ENCODE measurements around the gene MGARP. TPM values are rescaled to one million over a fixed set of nuclear protein-coding genes. Genes with fewer than 3 reads are reported as not detected.

The MGARP gene
- total and polyA plus RNA-seq, 4 donors, result 0.09 to 0.17 (median 0.09) TPM; not detected in 1

DNA sequence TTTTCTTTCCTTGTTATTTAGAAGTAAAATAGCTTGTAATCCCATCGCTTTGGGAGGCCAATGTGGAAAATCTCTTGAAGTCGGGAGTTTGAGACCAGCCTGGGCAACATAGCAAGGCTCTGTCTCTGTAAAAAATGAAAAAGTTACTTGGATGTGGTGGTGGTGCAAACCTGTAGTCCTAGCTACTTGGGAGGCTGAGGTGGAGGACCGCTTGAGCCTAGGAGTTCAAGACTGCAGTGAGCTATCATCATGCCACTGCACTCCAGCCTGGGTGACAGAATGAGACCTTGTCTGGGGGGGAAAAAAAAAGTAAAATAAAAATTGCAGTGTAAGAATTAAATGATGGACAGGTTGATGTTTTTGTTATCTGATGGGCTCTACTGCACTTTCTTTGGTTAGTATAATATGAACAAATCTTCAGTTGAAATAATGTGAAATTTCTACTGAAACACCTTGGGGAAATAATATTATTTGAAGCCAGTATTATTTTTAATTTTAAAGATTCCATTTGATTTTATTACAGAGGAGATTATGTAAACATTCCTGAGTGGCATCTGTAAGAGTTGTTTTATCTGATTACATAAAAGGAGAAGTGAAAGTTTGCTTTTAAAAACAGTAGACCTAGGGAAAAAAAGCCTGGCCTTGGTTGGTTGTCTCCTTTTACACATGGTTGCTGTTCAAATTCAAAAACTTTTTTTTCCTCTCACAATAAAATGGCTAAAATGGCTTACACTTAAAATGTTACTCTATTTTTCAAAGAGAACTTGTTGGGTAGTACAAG is 32.7 kb upstream of the MGARP start:
- Histone ChIP-seq H3K4me3 (ENCODE audit: low read depth in 1 of 3, low read length in 3 of 3) (no peak overlapping the region), H3K4me1 (ENCODE audit: control insufficient read depth in 4 of 4, insufficient read depth in 4 of 4, low read length in 3 of 4) (peaks cover 0 to 23% (median 11%) of the 10 kb centered on the region in 4 donors), H3K27me3 (ENCODE audit: control insufficient read depth in 4 of 4, insufficient read depth in 4 of 4, low read length in 3 of 4) (no peaks in the 10 kb centered on the region), H3K36me3 (ENCODE audit: control insufficient read depth in 4 of 4, insufficient read depth in 3 of 4, low read depth in 1 of 4, low read length in 3 of 4) (peaks cover 0 to 2% (median 0%) of the 10 kb centered on the region in 4 donors), H3K27ac (ENCODE audit: low read depth in 1 of 2, low read length in 2 of 2) (no peak overlapping the region), H3K9ac (ENCODE audit: low read depth in 1 of 2, low read length in 2 of 2) (no peak overlapping the region), H3K9me3 (ENCODE audit: control insufficient read depth in 4 of 4, low read length in 3 of 4) (no peaks in the 10 kb centered on the region)
- TF ChIP-seq HNF4G (IDR thresholded peaks at IDR 0.05) (no peak), FOXA1 (IDR thresholded peaks at IDR 0.05) (no peak)
- 75% methylated on average over 3 of the region's 3 CpGs for WGBS
- no peak for DNase-seq (ENCODE audit: low spot score)

DNA sequence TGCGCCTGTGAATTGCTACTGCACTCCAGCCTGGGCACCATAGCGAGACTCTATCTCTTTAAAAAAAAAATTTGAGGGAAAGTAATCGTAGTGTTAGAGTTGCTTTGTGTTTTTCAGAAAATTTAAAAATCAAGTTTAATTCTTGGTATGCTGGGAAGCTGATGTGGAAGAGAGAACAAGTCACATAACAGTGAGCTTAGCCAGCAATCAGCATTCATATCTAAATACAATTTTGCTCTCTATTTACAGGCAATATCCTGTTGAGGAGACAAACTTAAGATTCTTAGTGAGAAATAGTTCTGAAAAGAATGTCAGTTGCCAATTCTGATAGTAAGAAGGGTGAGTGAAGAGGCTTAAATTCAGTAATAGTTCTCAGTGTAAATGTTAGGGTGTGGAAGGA is 31.9 kb upstream of the MGARP start:
- Histone ChIP-seq H3K9ac (ENCODE audit: low read depth in 1 of 2, low read length in 2 of 2) (no peak overlapping the region), H3K36me3 (ENCODE audit: control insufficient read depth in 4 of 4, insufficient read depth in 3 of 4, low read depth in 1 of 4, low read length in 3 of 4) (peaks cover 0 to 2% (median 0%) of the 10 kb centered on the region in 4 donors), H3K9me3 (ENCODE audit: control insufficient read depth in 4 of 4, low read length in 3 of 4) (no peaks in the 10 kb centered on the region), H3K27ac (ENCODE audit: low read depth in 1 of 2, low read length in 2 of 2) (no peak overlapping the region), H3K27me3 (ENCODE audit: control insufficient read depth in 4 of 4, insufficient read depth in 4 of 4, low read length in 3 of 4) (no peaks in the 10 kb centered on the region), H3K4me1 (ENCODE audit: control insufficient read depth in 4 of 4, insufficient read depth in 4 of 4, low read length in 3 of 4) (peaks cover 0 to 25% (median 11%) of the 10 kb centered on the region in 4 donors), H3K4me3 (ENCODE audit: low read depth in 1 of 3, low read length in 3 of 3) (no peak overlapping the region)
- 85% methylated on average over 3 of the region's 3 CpGs for WGBS
- DNase-seq (ENCODE audit: low spot score), result no peak
- TF ChIP-seq RXRA (IDR thresholded peaks at IDR 0.05) (no peak), HNF4A (conservative IDR thresholded peaks at IDR 0.05) (no peak)

DNA sequence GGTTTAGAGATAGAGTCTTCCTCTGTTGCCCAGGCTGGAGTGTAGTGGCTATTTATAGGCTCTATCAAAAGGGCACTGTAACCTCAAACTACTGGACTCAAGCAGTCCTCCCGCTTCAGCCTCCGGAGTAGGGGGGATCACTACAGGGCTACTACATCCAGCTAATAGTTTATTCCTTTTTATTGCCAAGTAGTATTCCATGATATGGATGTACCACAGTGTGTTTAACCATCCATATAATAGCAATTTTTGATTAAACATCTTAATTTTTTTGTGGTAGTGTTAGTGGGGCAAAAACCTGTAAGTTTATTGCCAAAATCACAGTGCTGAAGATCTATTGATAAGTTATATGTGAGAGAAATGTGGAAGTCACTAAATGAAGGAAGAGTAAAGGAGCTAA is 24.9 kb upstream of the MGARP start:
- H3K36me3 ChIP-seq (ENCODE audit: control insufficient read depth in 4 of 4, insufficient read depth in 3 of 4, low read depth in 1 of 4, low read length in 3 of 4), result no peaks in the 10 kb centered on the region
- H3K27me3 ChIP-seq (ENCODE audit: control insufficient read depth in 4 of 4, insufficient read depth in 4 of 4, low read length in 3 of 4), result no peaks in the 10 kb centered on the region
- WGBS, result 98% methylated on average over 2 of the region's 2 CpGs
- no peak overlapping the region for H3K9ac ChIP-seq (ENCODE audit: low read depth in 1 of 2, low read length in 2 of 2)
- no peak overlapping the region for H3K4me3 ChIP-seq (ENCODE audit: low read depth in 1 of 3, low read length in 3 of 3)
- TF ChIP-seq, protein P1, sequence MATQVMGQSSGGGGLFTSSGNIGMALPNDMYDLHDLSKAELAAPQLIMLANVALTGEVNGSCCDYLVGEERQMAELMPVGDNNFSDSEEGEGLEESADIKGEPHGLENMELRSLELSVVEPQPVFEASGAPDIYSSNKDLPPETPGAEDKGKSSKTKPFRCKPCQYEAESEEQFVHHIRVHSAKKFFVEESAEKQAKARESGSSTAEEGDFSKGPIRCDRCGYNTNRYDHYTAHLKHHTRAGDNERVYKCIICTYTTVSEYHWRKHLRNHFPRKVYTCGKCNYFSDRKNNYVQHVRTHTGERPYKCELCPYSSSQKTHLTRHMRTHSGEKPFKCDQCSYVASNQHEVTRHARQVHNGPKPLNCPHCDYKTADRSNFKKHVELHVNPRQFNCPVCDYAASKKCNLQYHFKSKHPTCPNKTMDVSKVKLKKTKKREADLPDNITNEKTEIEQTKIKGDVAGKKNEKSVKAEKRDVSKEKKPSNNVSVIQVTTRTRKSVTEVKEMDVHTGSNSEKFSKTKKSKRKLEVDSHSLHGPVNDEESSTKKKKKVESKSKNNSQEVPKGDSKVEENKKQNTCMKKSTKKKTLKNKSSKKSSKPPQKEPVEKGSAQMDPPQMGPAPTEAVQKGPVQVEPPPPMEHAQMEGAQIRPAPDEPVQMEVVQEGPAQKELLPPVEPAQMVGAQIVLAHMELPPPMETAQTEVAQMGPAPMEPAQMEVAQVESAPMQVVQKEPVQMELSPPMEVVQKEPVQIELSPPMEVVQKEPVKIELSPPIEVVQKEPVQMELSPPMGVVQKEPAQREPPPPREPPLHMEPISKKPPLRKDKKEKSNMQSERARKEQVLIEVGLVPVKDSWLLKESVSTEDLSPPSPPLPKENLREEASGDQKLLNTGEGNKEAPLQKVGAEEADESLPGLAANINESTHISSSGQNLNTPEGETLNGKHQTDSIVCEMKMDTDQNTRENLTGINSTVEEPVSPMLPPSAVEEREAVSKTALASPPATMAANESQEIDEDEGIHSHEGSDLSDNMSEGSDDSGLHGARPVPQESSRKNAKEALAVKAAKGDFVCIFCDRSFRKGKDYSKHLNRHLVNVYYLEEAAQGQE (IDR thresholded peaks at IDR 0.05), result no peak
- TF ChIP-seq HNF4G (IDR thresholded peaks at IDR 0.05) (no peak), FOXA1 (IDR thresholded peaks at IDR 0.05) (no peak), JUND (IDR thresholded peaks at IDR 0.05) (no peak), HNF4A (conservative IDR thresholded peaks at IDR 0.05) (no peak), YY1 (IDR thresholded peaks at IDR 0.05) (no peak), RAD21 (IDR thresholded peaks at IDR 0.05) (no peak), EGR1 (IDR thresholded peaks at IDR 0.05; ENCODE audit: low read depth in 2 of 2) (no peak), TAF1 (conservative IDR thresholded peaks at IDR 0.05) (no peak), RXRA (IDR thresholded peaks at IDR 0.05) (no peak), FOXA2 (IDR thresholded peaks at IDR 0.05) (no peak), GABPA (IDR thresholded peaks at IDR 0.05 in 1 of 2, conservative IDR thresholded peaks at IDR 0.05 in 1 of 2) (no peak), SP1 (IDR thresholded peaks at IDR 0.05) (no peak), NR2F2 (IDR thresholded peaks at IDR 0.05) (no peak)
- TF ChIP-seq, protein P2, sequence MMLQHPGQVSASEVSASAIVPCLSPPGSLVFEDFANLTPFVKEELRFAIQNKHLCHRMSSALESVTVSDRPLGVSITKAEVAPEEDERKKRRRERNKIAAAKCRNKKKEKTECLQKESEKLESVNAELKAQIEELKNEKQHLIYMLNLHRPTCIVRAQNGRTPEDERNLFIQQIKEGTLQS (IDR thresholded peaks at IDR 0.05), result no peak
- TF ChIP-seq, protein P3, sequence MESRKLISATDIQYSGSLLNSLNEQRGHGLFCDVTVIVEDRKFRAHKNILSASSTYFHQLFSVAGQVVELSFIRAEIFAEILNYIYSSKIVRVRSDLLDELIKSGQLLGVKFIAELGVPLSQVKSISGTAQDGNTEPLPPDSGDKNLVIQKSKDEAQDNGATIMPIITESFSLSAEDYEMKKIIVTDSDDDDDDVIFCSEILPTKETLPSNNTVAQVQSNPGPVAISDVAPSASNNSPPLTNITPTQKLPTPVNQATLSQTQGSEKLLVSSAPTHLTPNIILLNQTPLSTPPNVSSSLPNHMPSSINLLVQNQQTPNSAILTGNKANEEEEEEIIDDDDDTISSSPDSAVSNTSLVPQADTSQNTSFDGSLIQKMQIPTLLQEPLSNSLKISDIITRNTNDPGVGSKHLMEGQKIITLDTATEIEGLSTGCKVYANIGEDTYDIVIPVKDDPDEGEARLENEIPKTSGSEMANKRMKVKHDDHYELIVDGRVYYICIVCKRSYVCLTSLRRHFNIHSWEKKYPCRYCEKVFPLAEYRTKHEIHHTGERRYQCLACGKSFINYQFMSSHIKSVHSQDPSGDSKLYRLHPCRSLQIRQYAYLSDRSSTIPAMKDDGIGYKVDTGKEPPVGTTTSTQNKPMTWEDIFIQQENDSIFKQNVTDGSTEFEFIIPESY (IDR thresholded peaks at IDR 0.05), result no peak
- TF ChIP-seq, protein P4, sequence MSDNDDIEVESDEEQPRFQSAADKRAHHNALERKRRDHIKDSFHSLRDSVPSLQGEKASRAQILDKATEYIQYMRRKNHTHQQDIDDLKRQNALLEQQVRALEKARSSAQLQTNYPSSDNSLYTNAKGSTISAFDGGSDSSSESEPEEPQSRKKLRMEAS (IDR thresholded peaks at IDR 0.05), result no peak
- TF ChIP-seq, protein P5, sequence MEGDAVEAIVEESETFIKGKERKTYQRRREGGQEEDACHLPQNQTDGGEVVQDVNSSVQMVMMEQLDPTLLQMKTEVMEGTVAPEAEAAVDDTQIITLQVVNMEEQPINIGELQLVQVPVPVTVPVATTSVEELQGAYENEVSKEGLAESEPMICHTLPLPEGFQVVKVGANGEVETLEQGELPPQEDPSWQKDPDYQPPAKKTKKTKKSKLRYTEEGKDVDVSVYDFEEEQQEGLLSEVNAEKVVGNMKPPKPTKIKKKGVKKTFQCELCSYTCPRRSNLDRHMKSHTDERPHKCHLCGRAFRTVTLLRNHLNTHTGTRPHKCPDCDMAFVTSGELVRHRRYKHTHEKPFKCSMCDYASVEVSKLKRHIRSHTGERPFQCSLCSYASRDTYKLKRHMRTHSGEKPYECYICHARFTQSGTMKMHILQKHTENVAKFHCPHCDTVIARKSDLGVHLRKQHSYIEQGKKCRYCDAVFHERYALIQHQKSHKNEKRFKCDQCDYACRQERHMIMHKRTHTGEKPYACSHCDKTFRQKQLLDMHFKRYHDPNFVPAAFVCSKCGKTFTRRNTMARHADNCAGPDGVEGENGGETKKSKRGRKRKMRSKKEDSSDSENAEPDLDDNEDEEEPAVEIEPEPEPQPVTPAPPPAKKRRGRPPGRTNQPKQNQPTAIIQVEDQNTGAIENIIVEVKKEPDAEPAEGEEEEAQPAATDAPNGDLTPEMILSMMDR (IDR thresholded peaks at IDR 0.05; ENCODE audit: low read depth, low read length, missing input control), result no peak
- DNase-seq (ENCODE audit: low spot score), result no peak
- H3K9me3 ChIP-seq (ENCODE audit: control insufficient read depth in 4 of 4, low read length in 3 of 4), result no peaks in the 10 kb centered on the region
- peaks cover 0 to 19% (median 12%) of the 10 kb centered on the region in 4 donors for H3K4me1 ChIP-seq (ENCODE audit: control insufficient read depth in 4 of 4, insufficient read depth in 4 of 4, low read length in 3 of 4)
- no peak overlapping the region for H3K27ac ChIP-seq (ENCODE audit: low read depth in 1 of 2, low read length in 2 of 2)
